DMS153 treated with DMSO at 0.1 percent for 48 hours (cell line): ENCODE results near the gene HCN2.
"Not testable (repeated sequence)": the region's sequence is repeated elsewhere in the genome, so short reads cannot be mapped to it uniquely, and the experiment has no call there.

Experiments used
- DNase-seq: peaks from one replicate; lab custom pipeline; 2025; ENCODE audit not compliant: unreplicated experiment; lab: John Stamatoyannopoulos, UW

The HCN2 gene

DNA sequence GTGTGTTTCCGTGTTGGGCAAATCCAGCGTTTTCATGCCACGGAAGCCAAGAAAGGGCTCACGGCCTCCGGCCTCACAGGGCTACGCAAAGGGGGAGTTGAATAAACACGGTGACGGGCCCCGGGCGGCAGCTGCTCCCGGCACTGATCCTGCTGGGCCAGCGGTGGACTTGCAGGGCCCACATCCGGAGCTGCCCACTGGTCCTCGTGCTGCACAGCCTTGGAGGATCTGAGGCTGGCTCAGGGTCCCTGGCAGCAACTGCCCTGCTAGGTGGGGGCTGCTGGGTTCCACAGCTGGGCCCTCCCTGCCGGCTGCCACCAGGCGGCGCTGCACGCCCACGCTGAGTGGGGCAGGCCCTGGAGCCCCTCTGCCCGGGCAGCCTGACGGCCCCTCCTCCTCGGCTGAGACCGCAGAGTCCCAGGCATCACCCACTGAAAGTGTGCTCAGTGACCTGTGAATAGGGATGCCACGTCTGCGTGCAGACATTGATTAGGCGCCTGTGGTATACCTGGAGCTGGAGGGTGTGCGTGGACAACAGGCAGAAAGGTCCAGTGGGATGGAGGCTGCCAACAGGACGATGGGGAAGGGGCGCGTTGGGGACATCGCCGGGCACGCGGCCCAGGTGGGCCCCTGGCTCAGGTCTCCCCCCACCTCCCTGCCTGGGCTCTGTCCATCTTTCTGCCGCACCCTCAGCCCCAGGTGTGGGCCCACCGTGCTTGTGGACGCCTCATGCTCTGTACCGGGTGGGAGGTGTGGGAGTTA, 5.3 kb upstream of the HCN2 start:
- DNase-seq = no peak

DNA sequence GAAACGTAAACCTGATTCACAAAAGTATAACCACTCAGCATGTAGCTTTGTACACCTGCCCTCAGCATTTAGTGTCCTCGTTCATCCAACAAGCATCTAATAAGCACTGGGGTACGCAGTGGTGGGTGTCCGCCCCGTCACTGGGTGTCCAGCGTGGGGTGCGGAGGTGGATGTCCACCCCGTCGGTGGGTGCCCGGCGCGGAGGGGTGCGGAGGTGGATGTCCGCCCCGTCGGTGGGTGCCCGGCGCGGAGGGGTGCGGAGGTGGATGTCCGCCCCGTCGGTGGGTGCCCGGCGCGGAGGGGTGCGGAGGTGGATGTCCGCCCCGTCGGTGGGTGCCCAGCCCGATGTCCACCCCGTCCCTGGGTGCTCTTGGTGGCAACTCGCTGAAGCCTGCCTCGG, 4.5 kb upstream of the HCN2 start:
- not testable (repeated sequence) for DNase-seq

DNA sequence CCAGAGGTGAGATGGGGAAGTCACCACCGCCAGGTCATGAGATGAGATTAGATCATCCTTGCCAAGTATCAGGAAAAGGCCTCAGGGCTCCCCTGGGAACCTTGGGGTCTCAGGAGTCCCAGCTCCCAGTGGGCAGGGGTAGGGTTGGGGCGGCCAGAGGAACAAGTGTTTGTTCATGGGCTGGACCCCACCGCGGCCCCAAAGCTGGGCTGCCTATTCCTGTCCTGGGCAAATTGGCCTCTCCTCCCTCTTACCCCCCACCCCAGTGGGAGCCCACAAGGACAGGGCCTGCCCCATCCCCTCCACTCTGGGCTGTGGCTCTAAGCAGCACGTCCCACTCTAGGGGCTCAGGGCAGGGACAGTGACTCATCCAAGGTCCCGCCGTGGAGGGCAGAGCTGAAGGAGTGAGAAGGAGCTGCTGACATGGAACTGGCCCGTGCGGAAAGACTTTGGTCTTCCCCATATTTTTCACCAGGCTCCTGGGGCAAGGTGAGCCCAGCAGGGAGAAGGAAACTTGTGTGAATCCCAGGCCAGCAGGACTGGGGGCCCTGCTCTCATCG, 4.0 kb upstream of the HCN2 start:
- no peak for DNase-seq

DNA sequence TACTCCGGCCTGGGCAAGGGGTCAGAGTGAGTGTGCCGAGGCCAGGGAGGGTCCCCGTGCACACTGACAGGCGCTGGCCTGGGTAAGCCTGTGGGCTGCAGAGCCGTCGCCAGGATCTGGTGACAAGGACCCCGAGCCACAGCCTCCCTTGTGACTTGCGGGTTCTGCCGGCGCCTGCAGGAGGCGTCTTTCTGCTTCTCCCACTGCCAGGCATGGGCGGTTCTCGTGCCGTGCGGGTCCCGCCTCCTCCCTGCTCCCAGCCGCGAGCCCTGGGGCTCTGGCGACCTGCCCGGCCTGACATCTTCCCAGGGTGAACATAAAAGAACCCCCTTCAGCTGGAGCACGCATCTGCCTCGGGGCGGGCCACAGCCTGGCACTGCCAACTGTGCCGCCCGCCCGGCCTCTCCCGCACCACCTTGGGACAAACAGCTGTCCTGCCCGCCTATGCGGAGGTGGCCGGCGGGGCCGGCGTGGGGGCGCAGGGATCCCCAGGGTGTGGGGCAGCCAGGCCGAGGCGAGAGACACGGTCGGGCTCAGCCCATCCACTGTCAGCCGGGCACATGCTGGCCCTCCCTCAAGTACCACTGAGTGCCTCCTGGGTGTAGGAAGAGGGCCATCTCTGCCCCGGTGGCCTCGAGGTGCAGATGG, 1.5 kb upstream of the HCN2 start:
- DNase-seq = peak; percentile 31

DNA sequence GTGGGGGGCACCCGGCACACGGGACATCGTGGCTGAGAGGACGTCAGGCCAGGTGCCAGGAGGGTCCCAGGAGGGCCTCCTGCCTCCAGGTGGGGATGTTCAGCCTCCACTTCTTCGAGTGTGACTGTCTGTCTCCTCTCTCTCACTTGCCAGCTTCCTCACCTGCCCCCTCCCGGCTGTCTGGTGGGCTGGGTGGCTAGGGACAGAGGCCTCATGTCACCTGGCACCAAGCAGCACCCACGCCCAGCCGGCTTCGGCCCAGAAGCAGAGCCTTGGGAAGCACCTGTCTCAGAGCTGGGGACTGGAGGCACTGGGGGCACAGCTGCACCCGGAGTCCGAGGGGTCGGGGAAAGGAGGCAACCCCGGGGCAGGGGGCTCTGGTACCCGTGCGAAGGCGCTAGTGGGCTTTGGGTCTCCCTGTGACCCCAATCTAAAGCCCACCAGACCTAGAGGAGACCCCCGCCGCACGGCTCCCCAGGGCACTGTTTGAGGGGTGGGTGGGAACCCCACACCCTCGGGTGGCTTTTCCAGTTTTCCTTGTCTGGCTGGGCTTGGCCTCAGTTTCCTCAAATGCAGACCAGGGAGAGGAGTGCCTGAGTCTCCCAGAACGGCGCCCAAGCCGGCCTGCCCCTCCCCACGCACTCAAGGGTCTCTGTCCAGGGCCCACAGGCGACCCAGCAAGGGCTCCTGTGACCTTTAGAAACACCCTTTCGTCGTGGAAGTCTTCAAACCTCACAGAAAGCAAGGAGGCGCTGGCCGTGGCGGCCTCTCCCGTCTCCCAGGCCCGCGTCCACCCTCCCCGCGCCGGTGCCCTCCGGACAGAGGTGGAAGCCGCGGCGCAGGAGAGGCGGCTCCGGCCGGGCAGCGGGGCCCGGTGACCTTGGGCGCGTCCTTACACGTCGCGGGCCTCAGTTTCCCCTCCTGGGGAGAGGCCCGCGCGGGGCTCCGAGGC, 664 bp upstream of the HCN2 start:
- no peak for DNase-seq

DNA sequence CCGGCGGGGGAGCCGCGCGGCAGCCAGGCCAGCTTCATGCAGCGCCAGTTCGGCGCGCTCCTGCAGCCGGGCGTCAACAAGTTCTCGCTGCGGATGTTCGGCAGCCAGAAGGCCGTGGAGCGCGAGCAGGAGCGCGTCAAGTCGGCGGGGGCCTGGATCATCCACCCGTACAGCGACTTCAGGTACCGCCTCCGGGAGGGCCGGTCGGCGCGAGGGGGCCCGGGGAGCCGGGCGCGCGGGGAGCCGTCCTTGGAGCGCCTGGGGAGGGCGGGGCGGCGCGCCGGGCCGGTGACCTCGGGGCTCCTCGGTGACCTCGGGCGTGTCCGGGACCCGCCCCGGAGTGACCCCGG, 690 bp downstream of the HCN2 start:
- DNase-seq = no peak

DNA sequence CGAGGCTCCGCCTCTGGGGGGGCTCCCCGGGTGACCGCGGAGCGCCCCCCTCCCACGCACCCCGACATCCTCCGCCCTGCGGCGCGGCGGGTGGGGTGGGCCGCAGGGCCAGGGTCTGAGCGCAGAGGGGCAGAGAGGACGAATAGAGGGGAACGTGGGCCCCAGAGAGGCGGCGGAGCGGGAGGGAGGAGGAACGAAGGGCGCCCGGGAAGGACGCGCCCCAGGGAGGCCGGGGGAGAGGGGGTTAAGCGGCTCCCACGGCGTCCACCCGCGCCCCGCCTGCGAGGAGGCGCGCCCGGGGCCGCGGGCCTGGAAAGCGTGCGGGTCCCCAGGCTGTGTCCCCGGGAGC, 1.0 kb downstream of the HCN2 start:
- no peak for DNase-seq

DNA sequence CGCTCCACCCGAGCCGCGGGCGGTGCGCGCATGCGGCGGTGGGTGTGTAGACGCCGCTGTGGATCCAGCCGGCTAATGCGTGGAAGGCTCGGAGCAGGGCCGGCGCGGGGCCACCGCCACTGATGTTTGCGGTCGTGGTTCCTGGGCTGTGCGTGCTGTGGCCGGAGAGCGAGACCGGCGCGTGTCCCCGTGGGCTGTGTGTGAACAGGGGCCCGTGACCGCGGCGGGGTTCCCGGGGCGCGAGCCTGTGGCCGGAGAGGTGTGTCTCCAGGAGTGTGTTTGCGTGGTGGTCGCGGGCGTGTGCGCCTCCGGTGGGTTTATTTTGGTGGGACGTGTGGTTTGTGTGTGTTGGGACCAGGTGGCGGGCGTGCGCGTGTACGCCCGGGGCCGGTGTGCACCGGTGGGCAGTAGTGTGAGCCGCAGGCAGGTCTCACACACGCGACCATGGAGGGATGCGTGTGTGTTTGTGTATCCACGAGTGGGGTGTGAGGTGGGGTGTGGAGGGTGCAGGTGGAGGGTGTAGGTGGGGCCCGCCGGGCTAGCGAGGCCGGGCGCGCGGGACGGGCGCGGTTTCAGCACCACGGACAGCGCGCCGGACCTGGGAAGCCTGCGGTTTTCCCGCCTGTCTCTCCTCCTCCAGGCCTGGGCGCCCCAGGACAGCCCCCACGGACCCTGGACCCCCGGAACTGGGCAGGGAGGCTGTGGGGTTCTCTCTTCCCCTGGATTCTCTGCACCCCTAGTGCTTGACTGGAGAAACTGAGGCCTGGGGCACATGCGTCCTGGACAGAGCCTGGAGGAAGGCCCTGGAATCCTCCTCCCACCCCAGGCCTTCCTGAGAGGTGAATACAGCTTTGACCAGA, 1.6 kb downstream of the HCN2 start:
- DNase-seq = no peak

DNA sequence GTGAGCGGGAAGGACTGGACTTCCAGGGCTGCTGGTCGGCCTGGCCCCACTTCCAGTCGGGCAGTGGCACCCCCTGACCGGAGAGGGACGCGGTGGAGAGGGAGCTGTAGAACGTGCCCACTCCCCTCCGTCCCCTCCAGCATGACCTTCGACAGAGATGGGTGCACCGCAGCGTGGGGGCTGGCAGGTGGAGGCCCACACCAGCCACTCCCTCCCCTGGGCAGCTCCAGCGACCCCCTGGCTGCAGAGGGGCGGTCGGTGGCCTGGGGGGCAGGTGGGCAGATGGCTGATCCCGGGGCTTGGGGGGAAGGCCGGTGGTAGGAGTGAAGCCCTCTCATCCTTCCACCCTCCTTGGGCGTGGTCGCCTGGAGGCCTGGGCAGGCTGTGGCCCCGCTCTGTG, 2.4 kb downstream of the HCN2 start:
- DNase-seq = no peak

DNA sequence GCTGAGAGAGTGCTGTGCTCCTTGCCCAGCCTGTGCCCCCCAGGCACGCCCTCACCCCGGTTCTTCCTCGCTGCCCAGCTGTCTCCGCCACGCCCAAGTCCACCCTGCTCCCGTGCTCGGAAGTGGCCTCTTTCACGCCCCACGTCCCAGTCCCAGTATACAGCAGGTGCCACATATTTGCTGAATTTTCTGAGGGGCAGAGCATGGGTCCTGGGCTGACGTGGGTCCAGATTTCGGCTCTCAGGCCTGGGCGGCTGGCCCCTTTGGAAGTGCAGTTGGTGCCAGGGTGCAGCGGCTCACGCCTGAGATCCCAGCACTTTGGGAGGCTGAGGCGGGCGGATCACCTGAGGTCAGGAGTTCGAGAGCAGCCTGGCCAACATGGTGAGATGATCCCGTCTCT, 3.4 kb downstream of the HCN2 start:
- DNase-seq = no peak

DNA sequence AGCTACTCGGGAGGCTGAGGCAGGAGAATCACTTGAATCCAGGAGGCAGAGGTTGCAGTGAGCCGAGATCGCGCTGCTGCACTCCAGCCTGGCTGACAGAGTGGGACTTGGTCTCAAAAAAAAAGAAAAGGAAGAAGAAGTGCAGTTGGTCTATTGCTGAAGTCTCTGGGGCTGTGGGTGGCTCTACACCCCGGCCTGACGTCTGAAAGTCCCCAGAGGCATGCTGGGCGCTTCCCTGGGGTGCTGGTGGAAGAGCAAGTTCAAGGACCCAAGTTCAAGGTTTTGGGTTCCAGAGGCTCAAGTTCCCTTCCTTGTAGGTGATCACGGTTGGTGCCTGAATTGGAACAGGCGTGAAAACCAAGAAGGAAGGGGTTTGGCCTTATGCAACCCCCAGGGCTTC, 3.8 kb downstream of the HCN2 start:
- no peak for DNase-seq

DNA sequence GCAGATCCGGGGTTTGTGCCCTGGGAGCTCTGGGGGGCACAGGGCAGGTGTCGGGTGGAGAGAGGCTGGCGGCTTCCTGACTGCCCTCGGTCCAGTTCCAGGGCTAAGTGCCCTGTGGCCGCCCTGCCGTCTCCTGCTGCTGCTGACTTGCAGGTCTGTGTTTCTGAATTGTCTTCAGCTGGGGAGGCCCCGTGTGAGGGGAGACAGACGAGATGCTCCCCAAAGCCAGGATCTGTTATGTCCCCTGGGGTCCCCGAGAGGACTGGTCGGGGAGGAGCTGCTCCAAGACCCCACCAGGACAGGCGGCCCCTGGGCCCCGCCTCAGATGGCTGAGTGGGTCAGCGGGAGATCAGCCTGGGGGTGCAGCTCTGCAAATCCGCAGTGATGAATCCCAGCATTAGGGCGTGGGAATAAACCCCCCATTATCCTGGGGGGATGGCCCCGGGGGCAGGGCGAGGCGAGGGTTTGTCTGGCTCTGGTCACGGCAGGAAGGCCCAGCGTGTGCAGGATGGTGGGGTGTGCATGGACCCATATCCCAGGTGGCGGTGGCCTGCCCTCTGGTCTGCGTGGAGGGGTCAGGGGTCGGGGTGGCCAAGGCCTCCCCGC, 4.7 kb downstream of the HCN2 start:
- no peak for DNase-seq

DNA sequence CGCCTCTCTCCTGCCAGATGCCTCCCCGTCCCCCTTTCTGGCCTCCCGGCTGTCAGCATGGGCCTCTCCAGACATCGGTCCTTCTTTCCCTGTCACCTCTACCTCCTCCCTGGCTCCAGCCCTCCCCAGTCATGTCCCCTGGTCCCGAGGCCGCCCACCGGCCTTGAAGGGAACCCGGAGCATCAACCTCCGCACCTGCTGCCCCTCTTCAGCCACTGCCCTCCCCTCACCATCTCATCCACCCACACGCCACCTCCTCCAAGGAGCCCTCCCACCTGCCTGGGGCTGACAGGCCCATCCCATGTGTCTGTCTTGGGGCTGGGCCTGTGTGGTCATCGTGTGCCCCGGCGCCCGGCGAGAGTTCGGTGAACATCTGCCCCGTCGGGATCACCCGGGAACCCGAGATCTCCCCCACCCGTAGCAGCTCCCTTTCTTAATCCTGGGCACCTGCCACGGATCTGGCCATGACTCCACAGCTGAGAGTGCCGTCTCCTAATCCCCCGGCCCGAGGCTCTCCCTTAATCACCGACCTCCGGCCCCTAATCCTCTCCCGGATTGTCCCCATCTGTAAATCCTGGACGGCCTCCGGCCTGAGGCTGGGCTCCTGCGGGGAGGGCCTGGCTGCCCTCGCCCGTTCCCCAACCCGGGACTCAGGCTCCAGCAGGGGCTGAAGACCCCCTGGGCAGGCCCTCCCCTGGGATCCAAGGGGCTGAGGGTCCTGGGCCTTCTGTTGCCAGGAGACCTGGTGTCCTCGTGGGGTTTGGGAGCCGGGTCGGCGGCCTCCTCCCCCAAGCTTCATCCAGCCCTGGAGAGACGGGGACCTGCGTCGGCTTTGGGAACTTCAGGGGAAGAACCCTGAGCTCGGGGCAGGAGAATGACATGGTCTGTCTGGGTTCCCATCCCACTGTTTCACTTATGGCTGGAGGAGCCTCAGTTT, 5.9 kb downstream of the HCN2 start:
- DNase-seq = no peak

DNA sequence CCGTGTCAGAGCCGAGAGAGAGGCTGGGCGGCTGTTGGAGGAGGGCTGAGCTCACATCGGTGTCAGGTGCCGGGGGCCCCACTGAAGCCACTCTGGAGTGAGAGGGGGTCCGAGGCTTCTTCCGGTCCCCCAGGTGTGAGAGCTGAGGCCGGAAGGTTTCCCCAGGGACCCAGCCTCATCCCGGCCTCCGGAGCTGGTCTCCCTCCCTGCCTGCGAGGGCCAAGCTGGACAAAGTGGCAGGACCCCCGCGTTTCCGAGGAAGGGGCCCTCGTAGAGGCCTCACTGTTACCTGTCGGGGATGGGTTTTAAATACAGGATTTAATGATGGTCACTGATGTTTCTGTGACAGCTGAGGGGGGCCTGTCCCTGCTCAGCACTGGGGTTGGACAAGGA, 6.6 kb downstream of the HCN2 start:
- DNase-seq = no peak

DNA sequence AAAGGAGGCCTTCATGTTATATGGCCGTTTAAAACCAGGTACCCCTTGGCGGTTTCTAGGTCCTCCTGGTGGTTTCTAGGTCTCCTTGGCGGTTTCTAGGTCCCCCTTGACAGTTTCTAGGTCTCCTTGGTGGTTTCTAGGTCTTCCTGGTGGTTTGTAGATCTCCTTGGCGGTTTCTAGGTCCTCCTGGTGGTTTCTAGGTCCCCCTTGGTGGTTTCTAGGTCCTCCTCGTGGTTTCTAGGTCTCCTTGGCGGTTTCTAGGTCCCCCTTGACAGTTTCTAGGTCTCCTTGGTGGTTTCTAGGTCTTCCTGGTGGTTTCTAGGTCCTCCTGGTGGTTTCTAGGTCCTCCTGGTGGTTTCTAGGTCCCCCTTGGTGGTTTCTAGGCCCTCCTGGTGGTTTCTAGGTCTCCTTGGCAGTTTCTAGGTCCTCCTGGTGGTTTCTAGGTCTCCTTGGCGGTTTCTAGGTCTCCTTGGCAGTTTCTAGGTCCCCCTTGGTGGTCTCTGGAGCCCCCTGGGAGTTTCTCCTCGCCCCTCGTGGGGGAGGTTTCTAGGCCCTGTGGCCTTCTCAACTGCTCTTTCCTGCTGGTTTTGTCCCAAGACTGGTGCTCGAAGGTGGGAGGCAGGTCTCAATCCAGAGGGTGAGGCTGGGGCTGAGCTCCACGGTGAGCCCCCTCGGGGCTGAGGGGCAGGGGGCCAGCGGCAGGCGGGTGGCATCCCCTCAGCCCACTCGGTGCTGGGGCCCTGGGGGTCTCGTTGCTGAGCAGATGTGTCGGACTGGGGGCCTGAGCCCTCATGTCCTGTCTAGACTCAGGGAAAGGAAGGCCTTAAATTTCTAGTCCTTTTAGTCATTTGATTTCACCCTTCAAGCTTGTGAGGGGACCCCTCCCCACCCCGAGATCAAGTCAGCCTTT, 8.0 kb downstream of the HCN2 start:
- no peak for DNase-seq

DNA sequence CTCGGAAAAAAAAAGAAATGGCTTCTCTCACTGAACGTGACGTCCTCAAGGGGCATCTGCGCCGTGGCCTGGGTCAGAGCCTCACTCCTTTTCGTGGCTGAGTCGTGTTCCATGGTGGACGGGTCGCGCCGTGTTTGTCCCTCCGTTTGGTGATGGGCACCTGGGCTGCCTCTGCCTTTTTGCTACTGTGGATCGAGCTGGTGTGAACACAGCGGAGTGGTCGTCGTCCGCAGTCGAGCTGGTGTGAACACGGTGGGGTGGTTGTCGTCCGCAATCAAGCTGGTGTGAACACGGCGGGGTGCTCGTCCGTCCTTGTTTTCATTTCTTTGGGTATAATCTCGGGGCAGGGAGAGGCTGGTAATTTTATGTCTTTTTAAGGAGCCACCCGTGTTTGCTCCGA, 11.6 kb downstream of the HCN2 start:
- no peak for DNase-seq

DNA sequence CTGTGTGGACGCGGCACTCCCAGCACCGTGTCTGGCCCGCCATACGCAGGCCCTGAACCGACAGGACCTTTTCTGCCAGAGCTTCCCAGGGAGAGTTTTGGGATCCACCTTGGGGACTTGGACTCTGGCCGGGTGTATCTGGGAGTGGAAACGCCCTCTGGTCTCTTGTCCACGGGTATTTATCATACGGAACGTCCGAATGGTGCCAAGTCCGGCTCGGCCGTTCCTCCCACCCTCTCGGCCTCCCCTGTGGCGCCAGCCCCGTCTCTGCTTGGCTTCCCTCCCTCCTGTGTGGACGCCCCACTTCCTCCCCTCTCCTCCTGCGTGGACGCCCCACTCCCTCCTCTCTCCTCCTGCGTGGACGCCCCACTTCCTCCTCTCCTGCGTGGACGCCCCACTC, 12.1 kb downstream of the HCN2 start:
- no peak for DNase-seq
